Activated CD8-positive, alpha-beta T cell treated with anti-CD3 and anti-CD28 coated beads, Interleukin-2, amount 10 ng/mL, durations not matched to agents 7 days and 5 days (primary cell): ENCODE data around the gene KRTAP3-3. TPM values are rescaled to one million over a fixed set of nuclear protein-coding genes. Genes with fewer than 3 reads are reported as not detected.

Experiments
- ATAC-seq: fragments of 150-1000 bp; cut with Tn5 transposase; one replicate; pipeline ENCODE4 v1.10.0; 2021; ENCODE audit warnings: moderate library complexity
- CTCF ChIA-PET: fragments of 350-600 bp; sonication (Branson Sonifier 250); formaldehyde crosslinking; loops from one replicate; lab custom pipeline; 2021; ENCODE audit warnings: antibody characterized with exemption; lab: Charles Lee
- POLR2A ChIA-PET: fragments of 350-600 bp; sonication (Branson Sonifier 250); formaldehyde crosslinking; loops from one replicate; lab custom pipeline; 2021; ENCODE audit warnings: antibody characterized with exemption; lab: Charles Lee
- DNase-seq: peaks from one replicate; pipeline ENCODE4 v3.0.0-alpha.2; 2020
- H3K27ac Mint-ChIP-seq: one replicate; pipeline ENCODE4 v1.8.0; 2021; ENCODE audit warnings: mild to moderate bottlenecking, mixed read lengths
- H3K27me3 Mint-ChIP-seq: one replicate; pipeline ENCODE4 v1.8.0; 2021; ENCODE audit warnings: low read depth, mixed read lengths
- H3K36me3 Mint-ChIP-seq: one replicate; pipeline ENCODE4 v1.8.0; 2021; ENCODE audit warnings: low read depth, mixed read lengths
- H3K4me1 Mint-ChIP-seq: one replicate; pipeline ENCODE4 v1.8.0; 2021; ENCODE audit warnings: low read depth, mixed read lengths
- H3K4me3 Mint-ChIP-seq: one replicate; pipeline ENCODE4 v1.8.0; 2021; ENCODE audit warnings: mild to moderate bottlenecking, mixed read lengths
- H3K9me3 Mint-ChIP-seq: one replicate; pipeline ENCODE4 v1.8.0; 2022; ENCODE audit warnings: mixed read lengths; ENCODE audit not compliant: insufficient read depth
- total RNA-seq, 2 experiments: library from RNA; stranded (reverse); gene quantifications; one replicate each; pipeline ENCODE4 v1.2.3, GENCODE V29; 2021

KRTAP3-3 gene
- total RNA-seq, 2 experiments from 2014 or later, result not detected

GRCh38 chr17:40978575-40979151 lies 15.3 kb downstream of the KRTAP3-3 start:
- ChIA-PET CTCF (no interaction called here), POLR2A (no interaction called here)
- H3K27me3 Mint-ChIP-seq, result peaks cover 18% of the 10 kb centered on the region
- H3K9me3 Mint-ChIP-seq, result no peaks in the 10 kb centered on the region
- H3K4me3 Mint-ChIP-seq, result no peak overlapping the region
- no peak overlapping the region for H3K27ac Mint-ChIP-seq
- no peak for ATAC-seq
- no peaks in the 10 kb centered on the region for H3K36me3 Mint-ChIP-seq
- H3K4me1 Mint-ChIP-seq, result no peaks in the 10 kb centered on the region
- no peak for DNase-seq

- H3K27ac Mint-ChIP-seq, result no peak overlapping the region
- POLR2A ChIA-PET, result no interaction called here
- H3K9me3 Mint-ChIP-seq, result no peaks in the 10 kb centered on the region
- peaks cover 22% of the 10 kb centered on the region for H3K27me3 Mint-ChIP-seq
- CTCF ChIA-PET, result no interaction called here
- DNase-seq, result no peak
- no peaks in the 10 kb centered on the region for H3K4me1 Mint-ChIP-seq
- no peak for ATAC-seq
- H3K4me3 Mint-ChIP-seq, result no peak overlapping the region
- H3K36me3 Mint-ChIP-seq, result no peaks in the 10 kb centered on the region
Measured at GRCh38 chr17:40975516-40975915, 18.4 kb downstream of the KRTAP3-3 start.

GRCh38 chr17:40974366-40974765 lies 19.6 kb downstream of the KRTAP3-3 start:
- peaks cover 22% of the 10 kb centered on the region for H3K27me3 Mint-ChIP-seq
- CTCF ChIA-PET, result no interaction called here
- H3K4me3 Mint-ChIP-seq, result no peak overlapping the region

GRCh38 chr17:40967582-40967981 lies 26.4 kb downstream of the KRTAP3-3 start:
- Mint-ChIP-seq H3K4me3 (no peak overlapping the region), H3K27ac (no peak overlapping the region), H3K4me1 (no peaks in the 10 kb centered on the region), H3K36me3 (no peaks in the 10 kb centered on the region), H3K9me3 (no peaks in the 10 kb centered on the region), H3K27me3 (peaks cover 11% of the 10 kb centered on the region)
- ATAC-seq (no peak), DNase-seq (no peak)
- ChIA-PET CTCF (interaction anchor here (1.3 kb wide), 1 partner anchor 355 kb away, joined by 3 read pairs; no protein-coding TSS in a partner anchor), POLR2A (no interaction called here)

More at GRCh38 chr17:40974366-40974765, 19.6 kb downstream of the KRTAP3-3 start:
- H3K27ac Mint-ChIP-seq, result no peak overlapping the region
- ATAC-seq (no peak), DNase-seq (no peak)
- POLR2A ChIA-PET, result no interaction called here
- no peaks in the 10 kb centered on the region for H3K4me1 Mint-ChIP-seq
- no peaks in the 10 kb centered on the region for H3K36me3 Mint-ChIP-seq
- H3K9me3 Mint-ChIP-seq, result no peaks in the 10 kb centered on the region

GRCh38 chr17:40966848-40967247 lies 27.1 kb downstream of the KRTAP3-3 start, which contains the start of gene KRT39:
Gene KRT39 (minus strand): TSS chr17:40966948. CDS start chr17:40966856, 92 bp downstream.
- H3K4me3 Mint-ChIP-seq, result no peak within 1 kb of the TSS
- no peaks in the 10 kb centered on the region for H3K4me1 Mint-ChIP-seq
- no peaks in the 10 kb centered on the region for H3K9me3 Mint-ChIP-seq
- peaks cover 7% of the 10 kb centered on the region for H3K27me3 Mint-ChIP-seq
- no peaks in the 10 kb centered on the region for H3K36me3 Mint-ChIP-seq
- ChIA-PET POLR2A (no interaction called here), CTCF (interaction anchor here (1.3 kb wide), 1 partner anchor 355 kb away, joined by 3 read pairs; no protein-coding TSS in a partner anchor)
- no peak within 1 kb of the TSS for H3K27ac Mint-ChIP-seq
- DNase-seq (no peak), ATAC-seq (no peak)

- ChIA-PET POLR2A (no interaction called here), CTCF (no interaction called here)
- Mint-ChIP-seq H3K27ac (no peak overlapping the region), H3K27me3 (peaks cover 3% of the 10 kb centered on the region), H3K4me1 (peaks cover 4% of the 10 kb centered on the region), H3K9me3 (no peaks in the 10 kb centered on the region), H3K4me3 (no peak overlapping the region), H3K36me3 (no peaks in the 10 kb centered on the region)
- DNase-seq (no peak), ATAC-seq (no peak)
Measured at GRCh38 chr17:40963838-40964237, 30.1 kb downstream of the KRTAP3-3 start.

- Mint-ChIP-seq H3K4me3 (no peak overlapping the region), H3K36me3 (no peaks in the 10 kb centered on the region), H3K27me3 (peaks cover 3% of the 10 kb centered on the region), H3K27ac (no peak overlapping the region), H3K9me3 (no peaks in the 10 kb centered on the region), H3K4me1 (peaks cover 4% of the 10 kb centered on the region)
- ChIA-PET POLR2A (no interaction called here), CTCF (no interaction called here)
- no peak for DNase-seq
- no peak for ATAC-seq
Measured at GRCh38 chr17:40962059-40962561, 31.9 kb downstream of the KRTAP3-3 start.

GRCh38 chr17:40961591-40961990 lies 32.4 kb downstream of the KRTAP3-3 start:
- H3K4me3 Mint-ChIP-seq, result no peak overlapping the region

GRCh38 chr17:40960144-40960543 lies 33.8 kb downstream of the KRTAP3-3 start:
- no peak for DNase-seq
- ChIA-PET CTCF (no interaction called here), POLR2A (no interaction called here)
- Mint-ChIP-seq H3K36me3 (no peaks in the 10 kb centered on the region), H3K4me3 (no peak overlapping the region), H3K27me3 (peaks cover 8% of the 10 kb centered on the region), H3K27ac (no peak overlapping the region), H3K4me1 (peaks cover 4% of the 10 kb centered on the region), H3K9me3 (no peaks in the 10 kb centered on the region)
- ATAC-seq, result no peak

More at GRCh38 chr17:40961591-40961990, 32.4 kb downstream of the KRTAP3-3 start:
- ChIA-PET POLR2A (no interaction called here), CTCF (no interaction called here)
- no peak for DNase-seq
- Mint-ChIP-seq H3K27me3 (peaks cover 3% of the 10 kb centered on the region), H3K4me1 (peaks cover 4% of the 10 kb centered on the region), H3K9me3 (no peaks in the 10 kb centered on the region), H3K36me3 (no peaks in the 10 kb centered on the region), H3K27ac (no peak overlapping the region)
- ATAC-seq, result no peak

GRCh38 chr17:40958086-40958953 lies 35.6 kb downstream of the KRTAP3-3 start:
- ATAC-seq (no peak), DNase-seq (no peak)
- no peaks in the 10 kb centered on the region for H3K36me3 Mint-ChIP-seq
- no peak overlapping the region for H3K27ac Mint-ChIP-seq
- peaks cover 4% of the 10 kb centered on the region for H3K4me1 Mint-ChIP-seq
- no peaks in the 10 kb centered on the region for H3K9me3 Mint-ChIP-seq
- H3K4me3 Mint-ChIP-seq, result no peak overlapping the region
- CTCF ChIA-PET, result interaction anchor here (0.8 to 1.1 kb wide), 2 partner anchors 12 to 116 kb away, joined by 3 to 4 read pairs; no protein-coding TSS in a partner anchor
- peaks cover 20% of the 10 kb centered on the region for H3K27me3 Mint-ChIP-seq
- POLR2A ChIA-PET, result no interaction called here

- CTCF ChIA-PET, result interaction anchor here (1.1 kb wide), 1 partner anchor 14 kb away, joined by 4 read pairs; no protein-coding TSS in a partner anchor
- POLR2A ChIA-PET, result no interaction called here
- Mint-ChIP-seq H3K9me3 (no peaks in the 10 kb centered on the region), H3K36me3 (no peaks in the 10 kb centered on the region), H3K4me3 (no peak overlapping the region), H3K4me1 (peaks cover 4% of the 10 kb centered on the region), H3K27ac (no peak overlapping the region), H3K27me3 (peaks cover 28% of the 10 kb centered on the region)
- no peak for DNase-seq
- ATAC-seq, result no peak
Measured at GRCh38 chr17:40956401-40957254, 37.3 kb downstream of the KRTAP3-3 start.
